DMS 273 treated with DMSO at 0.1 percent for 48 hours (cell line): ENCODE measurements around the gene HNRNPLL.
A peak's percentile ranks its signal among the peaks of the same experiment; 100 is the strongest.
"Not testable (repeated sequence)": the region's sequence is repeated elsewhere in the genome, so short reads cannot be mapped to it uniquely, and the experiment has no call there.

Experiments used
- DNase-seq: peaks from one replicate; lab custom pipeline; 2025; lab: John Stamatoyannopoulos, UW

HNRNPLL gene

DNA sequence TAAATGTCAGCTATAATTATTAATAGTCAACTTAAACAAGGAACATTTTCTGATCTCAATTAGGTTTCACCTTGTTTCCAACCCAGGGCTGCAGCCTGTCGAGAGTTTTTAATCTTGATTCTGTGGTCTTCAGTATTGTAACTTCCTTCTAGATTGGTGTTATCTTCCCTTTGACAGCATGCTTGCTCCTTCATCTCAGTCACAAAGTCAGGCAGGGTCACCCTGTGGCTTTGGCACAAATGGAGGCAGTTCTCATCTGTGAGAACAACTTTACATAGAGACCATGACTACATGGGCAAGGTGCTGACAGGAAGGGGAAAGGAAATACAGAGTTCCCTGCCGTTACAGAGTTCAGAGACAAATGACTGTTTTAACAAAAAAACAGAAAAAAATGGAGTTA lies 50.5 kb downstream of the HNRNPLL start:
- no peak for DNase-seq

DNA sequence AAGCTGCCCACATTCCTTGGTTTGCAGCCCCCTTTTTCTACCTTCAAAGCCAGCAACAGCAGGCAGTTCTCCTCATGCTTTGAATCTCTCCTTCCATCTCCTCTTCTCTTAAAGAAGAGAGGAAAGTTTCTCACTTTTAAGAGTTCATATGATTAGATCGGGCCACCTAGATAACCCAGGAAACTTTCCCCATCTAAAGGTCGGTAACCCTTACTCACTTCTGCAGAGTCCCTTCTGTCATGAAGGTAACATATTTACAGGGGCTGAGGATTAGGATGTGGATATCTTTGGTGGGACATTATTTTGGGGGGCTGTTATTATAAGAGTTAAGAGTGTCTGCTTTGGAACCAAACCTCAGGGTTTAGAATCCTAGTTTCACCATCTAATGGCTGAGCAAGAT lies 51.0 kb downstream of the HNRNPLL start:
- no peak for DNase-seq

DNA sequence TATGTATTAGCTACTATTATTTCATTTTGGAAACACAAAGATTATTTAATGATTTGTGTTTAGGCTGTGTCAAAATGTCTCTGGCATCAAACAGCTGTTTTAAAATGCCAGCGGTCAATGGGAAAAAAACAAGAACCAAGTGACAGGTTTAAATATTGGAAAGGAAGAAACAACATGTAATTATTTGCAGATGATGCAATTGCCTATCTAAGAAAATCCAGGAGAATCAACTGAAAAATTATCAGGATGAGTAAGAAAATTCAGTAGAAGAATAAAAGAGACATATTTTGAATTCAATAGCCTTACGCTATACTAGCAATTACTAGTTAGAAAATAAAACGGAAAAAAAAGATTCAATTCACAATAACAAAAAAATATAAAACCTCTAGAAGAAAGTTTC lies 51.6 kb downstream of the HNRNPLL start:
- no peak for DNase-seq

- DNase-seq, result no peak
Observed at GRCh38 chr2:38549851-38550250, 52.9 kb downstream of the HNRNPLL start.

- DNase-seq, result no peak
Observed at GRCh38 chr2:38549071-38549704, 53.5 kb downstream of the HNRNPLL start.

DNA sequence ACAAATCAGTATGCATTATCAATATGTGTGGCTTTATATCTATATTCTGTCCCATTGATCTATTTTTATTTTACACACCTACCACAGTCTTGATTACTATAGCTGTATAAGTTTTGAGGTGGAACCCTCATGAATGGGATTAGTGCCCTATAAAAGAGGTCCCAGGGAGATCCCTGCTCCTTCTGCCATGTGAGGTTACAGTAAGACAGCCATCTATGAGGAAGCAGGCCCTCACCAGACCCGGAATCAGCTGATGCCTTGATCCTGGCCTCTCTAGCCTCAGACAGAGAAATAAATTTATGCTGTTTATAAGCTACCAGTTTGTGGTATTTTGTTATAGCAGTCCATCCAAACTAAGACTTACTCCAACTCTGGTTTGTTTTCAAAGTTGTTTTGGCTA lies 54.9 kb downstream of the HNRNPLL start:
- no peak for DNase-seq

DNA sequence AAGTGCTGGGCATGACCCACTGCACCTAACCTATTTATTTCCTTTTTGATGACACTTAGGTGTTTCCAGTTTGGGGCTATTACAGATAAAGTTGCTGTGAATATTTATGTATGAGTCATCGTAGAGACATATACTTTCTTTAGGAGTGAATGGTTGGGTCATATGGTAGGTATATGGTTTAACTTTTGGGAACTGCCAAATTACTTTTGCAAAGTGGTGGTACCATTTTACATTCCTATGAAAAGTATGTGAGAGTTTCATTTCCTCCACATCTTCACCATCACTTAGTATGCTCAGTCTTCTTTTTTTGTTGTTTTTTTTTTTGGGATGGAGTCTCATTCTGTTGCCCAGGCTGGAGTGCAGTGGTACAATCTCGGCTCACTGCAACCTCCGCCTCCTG lies 56.1 kb downstream of the HNRNPLL start:
- DNase-seq, result no peak

- DNase-seq, result no peak
Observed at GRCh38 chr2:38546064-38546463, 56.7 kb downstream of the HNRNPLL start.

- DNase-seq, result not testable (repeated sequence)
Observed at GRCh38 chr2:38542248-38542631, 60.5 kb downstream of the HNRNPLL start.

DNA sequence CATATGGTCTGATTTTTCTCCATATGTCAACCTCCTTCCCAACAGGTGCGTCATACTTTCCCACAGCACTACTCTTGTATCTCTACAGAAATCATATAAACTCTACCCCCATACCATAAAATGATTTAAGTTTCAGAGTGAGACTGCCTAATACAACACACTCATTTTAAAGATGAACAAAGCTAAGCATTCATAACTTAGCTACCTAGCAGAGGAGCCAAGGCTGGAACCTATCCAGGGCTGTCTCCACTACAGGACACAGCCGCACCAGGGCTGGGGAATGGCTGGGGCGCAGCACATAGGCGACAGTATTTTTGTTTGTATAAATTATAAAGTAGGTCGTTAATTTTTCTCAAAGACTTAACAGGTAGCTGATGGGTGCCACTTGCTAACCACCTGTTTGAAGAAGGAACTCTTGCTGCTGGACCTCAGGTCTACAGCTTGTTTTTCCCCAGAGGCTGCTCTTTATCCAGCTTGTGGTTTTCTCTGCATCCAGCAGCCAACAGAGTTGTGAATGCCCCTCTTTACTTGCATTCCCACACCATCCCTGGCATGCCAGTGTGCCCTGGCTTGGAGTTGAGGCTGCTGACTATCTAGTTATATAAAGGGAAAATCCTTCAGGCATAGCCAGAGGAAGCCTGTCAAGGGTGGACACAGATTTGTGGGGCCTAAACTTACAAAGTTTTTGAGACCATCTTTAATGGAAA lies 62.0 kb downstream of the HNRNPLL start:
- DNase-seq, result no peak

- DNase-seq, result no peak
Observed at GRCh38 chr2:38539086-38539485, 63.6 kb downstream of the HNRNPLL start.

DNA sequence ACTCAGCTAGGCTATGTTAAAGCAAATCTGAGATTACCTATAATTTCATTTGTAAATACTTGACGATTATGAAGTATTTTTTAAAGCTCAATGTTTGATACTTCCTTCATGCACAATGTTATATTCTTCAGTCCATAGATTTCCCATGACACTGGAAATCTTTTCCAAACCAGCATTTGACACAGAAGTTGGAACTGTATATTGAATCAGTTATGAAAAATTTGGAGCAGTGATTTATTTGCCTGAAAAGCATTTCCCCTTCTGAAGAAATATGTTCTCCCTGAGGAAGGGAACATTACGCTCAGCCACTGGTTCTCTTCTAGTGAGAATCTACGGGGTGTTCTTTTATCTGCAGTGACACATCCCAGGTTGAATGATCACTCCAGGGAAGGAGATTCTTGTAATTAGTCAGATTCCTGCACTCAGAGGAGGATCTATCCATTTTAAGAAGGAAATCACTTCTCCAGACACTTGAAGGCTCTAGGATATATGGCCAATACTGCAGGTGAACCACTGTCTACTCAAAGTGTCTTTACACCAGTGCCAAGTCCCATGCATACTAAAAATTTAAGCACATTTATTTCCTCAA lies 64.7 kb downstream of the HNRNPLL start:
- DNase-seq, result no peak

GRCh38 chr2:38537296-38537695 lies 65.4 kb downstream of the HNRNPLL start:
- DNase-seq, result not testable (repeated sequence)

DNA sequence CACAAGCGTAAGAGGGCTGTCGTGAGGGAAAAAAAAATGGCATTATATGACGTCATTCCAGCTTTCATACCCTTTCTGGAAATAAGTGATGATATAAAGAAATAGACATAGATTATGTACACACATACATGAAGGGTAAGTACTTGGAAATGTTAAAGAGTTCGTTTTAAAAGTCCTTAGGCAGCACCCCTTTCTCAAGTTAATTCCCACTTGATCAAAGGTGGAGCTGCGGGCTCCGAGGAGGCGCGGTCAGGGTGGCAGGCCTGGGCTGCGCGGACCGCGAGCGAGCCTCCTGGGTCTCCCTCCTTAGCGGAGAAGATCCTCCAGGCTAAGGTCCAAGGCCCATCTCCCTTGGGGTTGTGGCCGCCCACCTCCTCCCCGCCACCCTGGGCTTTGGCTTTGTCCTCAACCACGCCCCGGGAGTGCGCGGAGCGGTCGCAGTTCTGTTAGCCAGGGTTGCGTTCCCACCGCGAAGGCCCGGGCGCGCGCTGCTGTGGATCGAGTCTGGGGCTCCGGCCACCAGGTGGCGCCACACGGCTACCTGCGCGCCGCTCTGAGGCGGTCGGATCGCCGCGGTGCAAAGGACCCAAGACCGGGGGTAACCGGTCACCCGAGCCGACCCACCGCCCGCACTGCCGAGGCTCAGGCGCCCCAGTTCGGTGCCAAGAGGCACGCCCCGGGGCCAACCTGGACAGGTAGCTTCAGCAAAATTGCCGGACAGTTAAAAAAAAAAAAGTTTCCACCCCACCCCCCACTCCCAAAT lies 66.8 kb downstream of the HNRNPLL start:
- peak; percentile 30 for DNase-seq

GRCh38 chr2:38535404-38535743 lies 67.4 kb downstream of the HNRNPLL start:
- no peak for DNase-seq

GRCh38 chr2:38534746-38535403 lies 67.9 kb downstream of the HNRNPLL start:
- DNase-seq, result no peak

GRCh38 chr2:38533757-38534545 lies 68.8 kb downstream of the HNRNPLL start:
- no peak for DNase-seq

GRCh38 chr2:38533180-38533579 lies 69.5 kb downstream of the HNRNPLL start:
- no peak for DNase-seq

DNA sequence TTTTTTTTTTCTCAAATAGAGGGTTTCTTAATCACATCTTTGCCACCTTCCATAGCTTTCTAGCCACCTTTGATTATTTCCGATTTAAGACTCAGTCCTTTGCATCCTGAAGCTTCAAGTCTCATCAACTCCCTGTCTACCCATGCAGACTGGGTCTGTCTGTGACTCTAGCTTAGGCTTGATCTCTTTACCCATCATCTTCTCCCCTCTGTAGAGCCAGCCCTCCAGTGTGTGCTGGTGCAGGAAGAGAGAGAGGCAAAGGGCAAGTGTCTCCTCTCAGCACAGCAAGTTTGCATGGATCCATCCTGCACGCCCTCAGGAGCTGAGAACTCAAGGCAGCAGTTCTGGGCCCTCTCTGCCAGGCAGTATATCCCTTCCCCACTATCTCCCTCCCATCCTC lies 70.4 kb downstream of the HNRNPLL start:
- DNase-seq, result no peak

- DNase-seq, result no peak
Observed at GRCh38 chr2:38529208-38529607, 73.5 kb downstream of the HNRNPLL start.

DNA sequence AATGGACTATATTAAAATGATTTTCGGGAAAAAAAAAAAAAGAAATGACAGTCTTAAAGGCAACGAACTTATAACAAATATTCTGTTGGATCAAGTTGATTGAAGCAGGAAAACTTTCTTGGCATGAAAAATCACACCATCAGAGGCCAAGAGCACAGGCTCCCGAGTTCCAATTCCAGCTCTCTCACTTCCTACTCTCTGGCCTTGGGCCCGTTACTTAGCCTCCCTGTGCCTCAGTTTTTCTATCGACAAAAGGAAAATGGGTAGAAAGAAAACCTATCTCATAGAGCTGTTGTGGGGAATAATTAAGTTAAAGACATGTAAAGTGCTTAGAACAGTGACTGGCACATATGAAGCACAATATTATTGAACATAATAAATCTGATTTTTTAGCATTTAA lies 74.2 kb downstream of the HNRNPLL start:
- no peak for DNase-seq

DNA sequence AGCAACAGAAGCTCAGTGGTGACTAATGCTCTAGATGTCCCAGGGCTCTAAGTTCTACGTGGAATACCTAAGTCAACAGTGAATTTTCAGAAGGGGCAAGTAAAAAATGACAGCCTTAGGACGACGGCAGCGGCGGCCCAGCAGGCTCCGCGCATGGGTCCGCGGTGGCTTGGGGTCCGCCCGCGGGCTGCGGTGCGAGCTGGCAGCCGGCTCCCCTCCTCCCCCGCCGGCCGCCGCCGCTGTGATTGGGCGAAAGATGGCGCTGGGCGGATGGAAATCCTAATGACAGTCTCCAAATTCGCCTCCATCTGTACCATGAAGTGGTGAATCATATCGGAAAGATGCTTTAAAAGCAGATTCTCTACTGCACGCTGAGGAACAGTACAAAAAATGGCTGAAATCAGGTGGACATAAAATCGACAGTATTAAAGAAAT lies 74.7 kb downstream of the HNRNPLL start:
- peak; percentile 39 for DNase-seq
